Brain microvascular endothelial cell (primary cell): Measurements from ENCODE around the gene LIFR.

Source experiments
- DNase-seq: peaks from one replicate; pipeline ENCODE4 v3.0.0-alpha.2; 2020
- H3K27ac ChIP-seq: fragments of 250-450 bp; sonication (Bioruptor Pico); 2 replicates; pipeline ENCODE4 v1.5.1; 2020; ENCODE audit warnings: mild to moderate bottlenecking, moderate library complexity
- H3K27me3 ChIP-seq: fragments of 250-450 bp; sonication (Bioruptor Pico); replicated peaks from 2 replicates; pipeline ENCODE4 v1.5.1; 2020; ENCODE audit warnings: mild to moderate bottlenecking
- H3K36me3 ChIP-seq: fragments of 250-450 bp; sonication (Bioruptor Pico); replicated peaks from 2 replicates; pipeline ENCODE4 v1.5.1; 2020; ENCODE audit warnings: mild to moderate bottlenecking
- H3K4me3 ChIP-seq: 2 replicates; pipeline ENCODE4 v1.5.1; 2011; ENCODE audit warnings: low read depth, mild to moderate bottlenecking, control low read depth, low read length, moderate library complexity
- in situ Hi-C: cut with HindIII; loops from 2 replicates; pipeline ENCODE4 v1.10.0; 2017; ENCODE audit warnings: low sequenced_read_pairs, low pct_ligation_motif_present
- TF ChIP-seq, protein P1 (sequence below): IDR thresholded peaks from 2 replicates; pipeline ENCODE4 v1.5.1; 2011; ENCODE audit warnings: low read depth, mild to moderate bottlenecking, moderate library complexity, low read length, control low read depth, inconsistent platforms; ENCODE audit errors: missing control alignments

LIFR gene

GRCh38 chr5:38556599-38557307, at the start of gene LIFR:
TSS of gene LIFR (minus strand) at chr5:38556646. CDS start at chr5:38530647, 25,999 bp downstream.
- in situ Hi-C loops, result loop anchor here (10.0 kb wide), 1 partner anchor 248 kb away; no protein-coding TSS in a partner anchor
- Histone ChIP-seq H3K4me3 (peak within 1 kb of the TSS; percentile 80), H3K27me3 (no peaks in the 10 kb centered on the region), H3K36me3 (no peaks in the 10 kb centered on the region), H3K27ac (peak within 1 kb of the TSS; percentile 71)
- peak; percentile 69 for DNase-seq
- TF ChIP-seq, protein P1, sequence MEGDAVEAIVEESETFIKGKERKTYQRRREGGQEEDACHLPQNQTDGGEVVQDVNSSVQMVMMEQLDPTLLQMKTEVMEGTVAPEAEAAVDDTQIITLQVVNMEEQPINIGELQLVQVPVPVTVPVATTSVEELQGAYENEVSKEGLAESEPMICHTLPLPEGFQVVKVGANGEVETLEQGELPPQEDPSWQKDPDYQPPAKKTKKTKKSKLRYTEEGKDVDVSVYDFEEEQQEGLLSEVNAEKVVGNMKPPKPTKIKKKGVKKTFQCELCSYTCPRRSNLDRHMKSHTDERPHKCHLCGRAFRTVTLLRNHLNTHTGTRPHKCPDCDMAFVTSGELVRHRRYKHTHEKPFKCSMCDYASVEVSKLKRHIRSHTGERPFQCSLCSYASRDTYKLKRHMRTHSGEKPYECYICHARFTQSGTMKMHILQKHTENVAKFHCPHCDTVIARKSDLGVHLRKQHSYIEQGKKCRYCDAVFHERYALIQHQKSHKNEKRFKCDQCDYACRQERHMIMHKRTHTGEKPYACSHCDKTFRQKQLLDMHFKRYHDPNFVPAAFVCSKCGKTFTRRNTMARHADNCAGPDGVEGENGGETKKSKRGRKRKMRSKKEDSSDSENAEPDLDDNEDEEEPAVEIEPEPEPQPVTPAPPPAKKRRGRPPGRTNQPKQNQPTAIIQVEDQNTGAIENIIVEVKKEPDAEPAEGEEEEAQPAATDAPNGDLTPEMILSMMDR, result no peak

DNA sequence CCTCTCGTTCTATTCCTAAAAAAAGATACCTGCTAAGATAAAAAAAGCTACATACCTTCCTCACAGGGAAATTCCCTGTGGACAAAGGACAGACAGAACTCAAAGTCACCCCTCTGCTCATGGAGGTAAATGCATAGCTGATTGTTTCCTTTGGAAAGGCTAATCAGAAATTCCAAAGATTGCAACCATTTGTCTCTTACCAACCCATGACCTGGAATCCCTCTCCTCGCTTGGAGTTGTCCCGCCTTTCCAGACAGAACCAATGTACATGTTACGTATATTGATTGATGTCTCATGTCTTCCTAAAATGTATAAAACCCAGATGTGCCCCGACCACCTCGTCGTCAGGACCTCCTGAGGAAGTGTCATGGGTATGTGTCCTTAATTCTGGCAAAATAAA, 49.2 kb upstream of the LIFR start:
- Histone ChIP-seq H3K36me3 (no peaks in the 10 kb centered on the region), H3K4me3 (no peak overlapping the region), H3K27me3 (no peaks in the 10 kb centered on the region), H3K27ac (no peak overlapping the region)
- DNase-seq, result no peak
- in situ Hi-C loops, result no loop called here
- TF ChIP-seq, protein P1, result no peak

- Histone ChIP-seq H3K27me3 (no peaks in the 10 kb centered on the region), H3K4me3 (no peak overlapping the region), H3K27ac (no peak overlapping the region), H3K36me3 (no peaks in the 10 kb centered on the region)
- DNase-seq, result no peak
- in situ Hi-C loops, result no loop called here
- TF ChIP-seq, protein P1, result no peak
Observed at GRCh38 chr5:38603691-38604090, 47.2 kb upstream of the LIFR start.

DNA sequence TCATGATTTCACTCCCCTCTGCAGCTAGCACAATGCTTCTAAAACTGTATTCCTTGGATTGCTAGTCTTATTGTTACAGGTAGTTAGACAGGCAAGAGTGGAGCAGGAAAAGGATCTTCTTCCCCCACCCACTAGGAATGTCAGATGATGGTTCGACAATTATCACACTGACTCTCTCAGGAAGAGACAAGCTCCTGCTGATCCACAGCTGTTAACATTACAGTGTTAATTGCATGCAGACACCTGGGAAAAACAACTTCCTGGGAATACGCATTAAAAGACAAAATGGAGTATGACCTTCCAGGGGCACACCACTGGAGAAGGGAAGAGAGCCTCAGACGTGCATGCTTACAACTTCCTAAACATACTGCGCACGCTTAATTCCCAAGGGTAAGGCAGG, 46.2 kb upstream of the LIFR start:
- in situ Hi-C loops, result no loop called here
- Histone ChIP-seq H3K36me3 (no peaks in the 10 kb centered on the region), H3K4me3 (no peak overlapping the region), H3K27me3 (no peaks in the 10 kb centered on the region), H3K27ac (no peak overlapping the region)
- TF ChIP-seq, protein P1, result no peak
- no peak for DNase-seq

DNA sequence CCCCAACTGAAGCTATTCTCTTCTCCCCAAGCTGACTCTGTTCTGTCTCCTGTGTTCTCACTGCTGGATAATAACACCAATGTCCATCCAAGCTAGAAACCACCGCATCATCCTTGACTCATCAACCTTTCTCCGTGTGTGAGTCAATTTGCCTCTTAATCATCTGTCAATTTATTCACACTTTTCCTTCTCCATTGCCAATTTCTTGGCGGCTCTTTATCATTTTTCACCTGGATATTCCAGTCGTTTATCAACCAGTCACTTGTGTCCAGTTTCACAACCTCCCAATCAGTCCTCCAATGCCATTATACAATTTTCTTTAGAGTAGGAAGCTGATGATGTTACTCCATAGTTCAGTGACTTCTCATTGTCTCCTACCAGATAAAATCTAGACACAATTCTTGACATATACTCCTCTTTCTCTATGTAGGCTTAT, 45.4 kb upstream of the LIFR start:
- Histone ChIP-seq H3K4me3 (no peak overlapping the region), H3K27ac (no peak overlapping the region), H3K27me3 (no peaks in the 10 kb centered on the region), H3K36me3 (no peaks in the 10 kb centered on the region)
- in situ Hi-C loops, result no loop called here
- TF ChIP-seq, protein P1, result no peak
- peak; percentile 76 for DNase-seq
